Tibial artery (tissue), 4 donors: Measurements from ENCODE around the gene PRRC2A.

Experiments
- DNase-seq, 2 donors: peaks; one replicate each; pipeline ENCODE4 v3.0.0-alpha.2; 2019
- H3K27ac ChIP-seq, 2 donors: fragments of 200-600 bp; sonication (generic) in 1 of 2; 1 replicate in 1 of 2; 2 replicates in 1 of 2; pipeline ENCODE4 v1.5.1; 2018 to 2019; ENCODE audit warnings: mild to moderate bottlenecking in 1 of 2
- H3K27me3 ChIP-seq, 2 donors: fragments of 200-600 bp; sonication (generic) in 1 of 2; one replicate each; pipeline versions ENCODE4 v1.5.1 to v1.6.0; 2016 to 2019
- H3K36me3 ChIP-seq, 3 donors: fragments of 200-600 bp; sonication (generic) in 2 of 3; one replicate each; pipeline ENCODE4 v1.5.1; 2016 to 2019; ENCODE audit warnings: mild to moderate bottlenecking in 2 of 3
- H3K4me1 ChIP-seq, 4 donors: fragments of 200-600 bp; sonication (generic) in 2 of 4; 1 replicate in 3 of 4; 2 replicates in 1 of 4; pipeline ENCODE4 v1.5.1; 2016 to 2019
- H3K4me3 ChIP-seq, 2 donors: fragments of 200-600 bp; sonication (generic) in 1 of 2; 1 replicate in 1 of 2; 2 replicates in 1 of 2; pipeline ENCODE4 v1.5.1; 2018 to 2019; ENCODE audit warnings: mild to moderate bottlenecking in 2 of 2
- H3K9me3 ChIP-seq, 3 donors: fragments of 200-600 bp; sonication (generic) in 1 of 3; one replicate each; pipeline ENCODE4 v1.5.1; 2016 to 2019
- intact Hi-C: fragments of 100-400 bp; cut with DNase I; formaldehyde crosslinking; loops from one replicate; pipeline ENCODE4 v1.15.0; 2023; ENCODE audit warnings: low total_unique reads
- TF ChIP-seq, protein P1 (sequence below), 2 experiments: fragments of 200-600 bp in 1 of 2; fragments of 450-650 bp in 1 of 2; IDR thresholded peaks; one replicate each; pipeline ENCODE4 v1.5.1; 2017 to 2019; ENCODE audit warnings: antibody characterized with exemption in 2 of 2, mild to moderate bottlenecking in 1 of 2, moderate library complexity in 1 of 2

The PRRC2A gene

GRCh38 chr6:31654574-31655348 lies 34.2 kb downstream of the PRRC2A start:
- no peaks in the 10 kb centered on the region for H3K27me3 ChIP-seq
- no peak overlapping the region for H3K4me3 ChIP-seq
- DNase-seq = no peak
- peaks cover 4 to 49% (median 11%) of the 10 kb centered on the region in 3 donors for H3K36me3 ChIP-seq
- H3K4me1 ChIP-seq = peaks cover 6 to 59% (median 42%) of the 10 kb centered on the region in 4 donors
- H3K9me3 ChIP-seq = no peaks in the 10 kb centered on the region
- H3K27ac ChIP-seq = no peak overlapping the region
- TF ChIP-seq, protein P1, sequence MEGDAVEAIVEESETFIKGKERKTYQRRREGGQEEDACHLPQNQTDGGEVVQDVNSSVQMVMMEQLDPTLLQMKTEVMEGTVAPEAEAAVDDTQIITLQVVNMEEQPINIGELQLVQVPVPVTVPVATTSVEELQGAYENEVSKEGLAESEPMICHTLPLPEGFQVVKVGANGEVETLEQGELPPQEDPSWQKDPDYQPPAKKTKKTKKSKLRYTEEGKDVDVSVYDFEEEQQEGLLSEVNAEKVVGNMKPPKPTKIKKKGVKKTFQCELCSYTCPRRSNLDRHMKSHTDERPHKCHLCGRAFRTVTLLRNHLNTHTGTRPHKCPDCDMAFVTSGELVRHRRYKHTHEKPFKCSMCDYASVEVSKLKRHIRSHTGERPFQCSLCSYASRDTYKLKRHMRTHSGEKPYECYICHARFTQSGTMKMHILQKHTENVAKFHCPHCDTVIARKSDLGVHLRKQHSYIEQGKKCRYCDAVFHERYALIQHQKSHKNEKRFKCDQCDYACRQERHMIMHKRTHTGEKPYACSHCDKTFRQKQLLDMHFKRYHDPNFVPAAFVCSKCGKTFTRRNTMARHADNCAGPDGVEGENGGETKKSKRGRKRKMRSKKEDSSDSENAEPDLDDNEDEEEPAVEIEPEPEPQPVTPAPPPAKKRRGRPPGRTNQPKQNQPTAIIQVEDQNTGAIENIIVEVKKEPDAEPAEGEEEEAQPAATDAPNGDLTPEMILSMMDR (IDR thresholded peaks at IDR 0.05) = no peak
- intact Hi-C loops = no loop called here

- TF ChIP-seq, protein P1 (IDR thresholded peaks at IDR 0.05) = no peak
- intact Hi-C loops = no loop called here
- no peak within 1 kb of the TSS for H3K4me3 ChIP-seq
- H3K9me3 ChIP-seq = no peaks in the 10 kb centered on the region
- H3K4me1 ChIP-seq = peaks cover 6 to 60% (median 41%) of the 10 kb centered on the region in 4 donors
- H3K36me3 ChIP-seq = peaks cover 4 to 42% (median 11%) of the 10 kb centered on the region in 3 donors
- H3K27me3 ChIP-seq = no peaks in the 10 kb centered on the region
- H3K27ac ChIP-seq = no peak within 1 kb of the TSS
- no peak for DNase-seq
Observed at GRCh38 chr6:31655349-31656237, 35.1 kb downstream of the PRRC2A start, which contains the start of gene APOM. Gene APOM, plus strand, starts transcription at chr6:31655894. Its CDS starts 73 bp downstream, at chr6:31655967.

GRCh38 chr6:31657406-31658157 lies 37.1 kb downstream of the PRRC2A start:
- intact Hi-C loops = no loop called here
- no peak for DNase-seq
- Histone ChIP-seq H3K27me3 (no peaks in the 10 kb centered on the region), H3K36me3 (peaks cover 4 to 49% (median 22%) of the 10 kb centered on the region in 3 donors), H3K4me1 (peaks cover 6 to 63% (median 42%) of the 10 kb centered on the region in 4 donors), H3K27ac (peak overlapping the region in 1 of 2 donors; percentile 35), H3K9me3 (no peaks in the 10 kb centered on the region), H3K4me3 (no peak overlapping the region)
- TF ChIP-seq, protein P1 (IDR thresholded peaks at IDR 0.05) = no peak

- Histone ChIP-seq H3K4me3 (no peak overlapping the region), H3K36me3 (peaks cover 4 to 50% (median 24%) of the 10 kb centered on the region in 3 donors), H3K9me3 (no peaks in the 10 kb centered on the region), H3K27ac (peak overlapping the region in 1 of 2 donors; percentile 35), H3K27me3 (no peaks in the 10 kb centered on the region), H3K4me1 (peaks cover 6 to 68% (median 47%) of the 10 kb centered on the region in 4 donors)
- TF ChIP-seq, protein P1 (IDR thresholded peaks at IDR 0.05) = no peak
- intact Hi-C loops = no loop called here
- no peak for DNase-seq
Observed at GRCh38 chr6:31658158-31658688, 37.7 kb downstream of the PRRC2A start.
